ENCODE measurements around the gene OR52N5. TPM values are rescaled to one million over a fixed set of nuclear protein-coding genes. Genes with fewer than 3 reads are reported as not detected.

OR52N5 gene
- total and polyA plus RNA-seq, 9 of the 15 experiments (the other 6 are each of a cell fraction or from before 2014, with no cell fraction given) = not detected

GRCh38 chr11:5809905-5810795 lies 27.0 kb upstream of the OR52N5 start (continued):
- no peak for TF ChIP-seq IRF2 (CRISPR knock-in tag; IDR thresholded peaks at IDR 0.05)
- TF ChIP-seq NCOA6 (IDR thresholded peaks at IDR 0.05) = no peak
- no peak for TF ChIP-seq MAFF (IDR thresholded peaks at IDR 0.05; ENCODE audit: low read length)
- no peak for TF ChIP-seq THAP12 (CRISPR knock-in tag; IDR thresholded peaks at IDR 0.05)
- TF ChIP-seq SRSF3 (IDR thresholded peaks at IDR 0.05; ENCODE audit: insufficient read depth, low read length) = no peak
- no peak for TF ChIP-seq ILF3 (IDR thresholded peaks at IDR 0.05; ENCODE audit: borderline replicate concordance)
- no peak for TF ChIP-seq ZNF175 (CRISPR knock-in tag; IDR thresholded peaks at IDR 0.05; ENCODE audit: low read depth)
- TF ChIP-seq NR1H2 (CRISPR knock-in tag; IDR thresholded peaks at IDR 0.05) = no peak
- TF ChIP-seq CBX2 (IDR thresholded peaks at IDR 0.05; ENCODE audit: insufficient read depth, low read length, poor library complexity, severe bottlenecking) = no peak
- TF ChIP-seq STAT5A (IDR thresholded peaks at IDR 0.05; ENCODE audit: borderline replicate concordance, low read length) = peak; percentile 72
- TF ChIP-seq MCM3 (IDR thresholded peaks at IDR 0.05) = no peak
- no peak for TF ChIP-seq YBX1 (IDR thresholded peaks at IDR 0.05)
- peak; percentile 78 for TF ChIP-seq FOXM1 (IDR thresholded peaks at IDR 0.05; ENCODE audit: low read depth)
- TF ChIP-seq FOXM1 (CRISPR knock-in tag; IDR thresholded peaks at IDR 0.05; ENCODE audit: low read depth) = no peak
- no peak for TF ChIP-seq MXD1 (CRISPR knock-in tag; IDR thresholded peaks at IDR 0.05; ENCODE audit: borderline replicate concordance, poor library complexity, severe bottlenecking)
- TF ChIP-seq, protein P1, sequence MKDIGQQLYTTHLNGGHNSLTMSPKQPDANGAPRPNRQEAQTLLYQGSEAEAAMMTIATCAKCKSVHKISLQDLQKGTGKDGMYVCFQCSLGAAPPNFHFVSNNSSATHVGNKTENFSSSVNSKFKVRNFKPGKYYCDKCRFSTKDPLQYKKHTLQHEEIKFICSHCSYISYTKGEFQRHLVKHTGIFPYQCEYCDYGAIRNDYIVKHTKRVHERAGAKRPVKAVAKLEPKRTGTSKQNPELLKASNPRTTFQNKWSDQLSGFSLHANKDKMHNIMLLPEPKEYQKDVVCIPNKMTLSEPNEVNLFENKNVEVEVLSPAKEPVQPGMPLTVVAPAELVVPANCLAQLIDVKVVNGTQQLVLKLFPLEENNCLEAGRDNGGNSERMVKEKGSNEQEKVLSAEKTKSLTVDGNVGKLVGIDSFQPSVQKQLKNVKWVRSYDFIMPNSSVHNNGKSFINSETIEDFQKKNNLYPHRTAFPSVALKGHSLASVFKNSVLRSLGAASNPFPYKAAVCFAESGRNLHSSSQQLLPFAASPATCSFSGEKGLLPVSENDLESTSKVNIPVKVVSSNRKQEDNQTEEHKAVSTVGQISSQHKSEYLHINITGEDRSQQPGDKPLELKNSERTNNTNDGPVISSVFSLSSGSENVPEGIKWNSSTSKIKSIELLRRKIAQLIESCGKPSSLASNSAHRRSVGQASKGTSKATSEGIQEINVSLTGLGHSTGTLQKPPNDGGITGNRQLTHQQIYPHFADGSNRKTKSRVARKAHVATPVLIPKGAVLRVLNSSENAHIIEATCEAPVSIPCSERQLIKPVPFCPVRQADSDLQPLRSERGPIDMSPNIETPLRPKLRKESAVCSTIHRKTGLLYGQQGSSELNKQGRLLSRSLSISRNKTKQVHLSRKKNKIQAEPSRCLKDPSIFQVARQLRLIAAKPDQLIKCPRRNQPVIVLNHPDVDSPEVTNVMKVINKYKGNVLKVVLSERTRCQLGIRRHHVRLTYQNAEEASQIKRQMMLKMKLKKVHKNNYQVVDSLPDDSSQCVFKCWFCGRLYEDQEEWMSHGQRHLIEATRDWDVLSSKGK (CRISPR knock-in tag; IDR thresholded peaks at IDR 0.05) = no peak
- TF ChIP-seq E2F6 (IDR thresholded peaks at IDR 0.05; ENCODE audit: borderline replicate concordance in 1 of 2, extremely low read depth in 1 of 2, insufficient read depth in 1 of 2, insufficient read length in 1 of 2, low read depth in 1 of 2, low read length in 1 of 2, poor library complexity in 1 of 2, severe bottlenecking in 1 of 2) = no peak

Measured in K562 (cell line).